CD4-positive, alpha-beta T cell treated with Interleukin-4 for 4 hours (primary cell): ENCODE data around the gene AKT2.

Experiments used
- DNase-seq: peaks from one replicate; pipeline ENCODE4 v3.0.0-alpha.2; 2020

The AKT2 gene

DNA sequence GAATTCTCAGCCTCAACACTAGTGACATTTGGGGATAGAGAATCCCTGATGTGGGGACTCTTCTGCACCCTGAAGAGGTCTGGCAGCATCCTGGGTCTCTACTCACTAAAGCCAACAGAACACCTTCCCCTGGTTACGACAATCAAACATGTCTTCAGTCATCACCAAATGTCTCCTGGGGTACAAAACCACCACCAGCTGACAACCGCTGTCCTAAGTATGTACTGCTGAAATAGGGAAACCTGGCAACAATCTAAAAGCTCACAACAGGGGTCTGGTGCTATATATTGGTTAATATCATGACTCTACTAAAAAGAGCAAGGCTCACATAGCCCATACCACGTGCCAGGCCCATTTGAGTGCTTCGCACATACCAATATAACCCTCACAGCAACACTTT, 13.4 kb downstream of the AKT2 start:
- no peak for DNase-seq

DNA sequence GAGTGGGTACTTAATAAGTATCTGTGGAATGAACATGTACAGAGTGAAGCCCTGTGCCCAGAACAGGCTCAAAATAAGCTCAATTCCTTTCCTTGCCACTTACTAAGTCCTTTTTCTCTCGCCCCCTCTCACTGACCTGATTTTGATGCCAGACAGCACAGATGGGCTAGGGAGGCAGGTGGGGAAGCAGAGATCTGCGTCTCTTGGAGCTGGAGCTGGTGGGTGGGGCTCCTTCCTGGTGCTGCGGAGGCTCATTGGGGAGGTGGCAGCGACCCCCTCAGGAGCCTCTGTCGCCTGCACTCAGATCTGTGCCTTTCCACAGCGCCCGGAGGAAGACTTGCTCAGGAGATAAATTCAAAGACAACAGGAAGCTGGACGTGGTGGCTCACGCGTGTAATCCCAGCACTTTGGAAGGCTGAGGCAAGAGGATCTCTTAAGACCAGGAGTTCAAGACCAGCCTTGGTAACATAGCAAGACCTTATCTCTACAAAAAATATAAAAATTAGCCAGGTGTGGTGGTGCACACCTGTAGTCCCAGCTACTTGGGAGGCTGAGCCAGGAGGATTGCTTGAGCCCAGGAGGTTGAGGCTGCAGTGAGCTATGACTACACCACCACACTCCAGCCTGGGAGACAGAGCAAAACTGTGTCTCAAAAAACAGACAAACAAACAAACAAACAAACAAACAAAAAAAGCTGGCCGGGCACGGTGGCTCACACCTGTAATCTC, 14.6 kb downstream of the AKT2 start:
- no peak for DNase-seq

DNA sequence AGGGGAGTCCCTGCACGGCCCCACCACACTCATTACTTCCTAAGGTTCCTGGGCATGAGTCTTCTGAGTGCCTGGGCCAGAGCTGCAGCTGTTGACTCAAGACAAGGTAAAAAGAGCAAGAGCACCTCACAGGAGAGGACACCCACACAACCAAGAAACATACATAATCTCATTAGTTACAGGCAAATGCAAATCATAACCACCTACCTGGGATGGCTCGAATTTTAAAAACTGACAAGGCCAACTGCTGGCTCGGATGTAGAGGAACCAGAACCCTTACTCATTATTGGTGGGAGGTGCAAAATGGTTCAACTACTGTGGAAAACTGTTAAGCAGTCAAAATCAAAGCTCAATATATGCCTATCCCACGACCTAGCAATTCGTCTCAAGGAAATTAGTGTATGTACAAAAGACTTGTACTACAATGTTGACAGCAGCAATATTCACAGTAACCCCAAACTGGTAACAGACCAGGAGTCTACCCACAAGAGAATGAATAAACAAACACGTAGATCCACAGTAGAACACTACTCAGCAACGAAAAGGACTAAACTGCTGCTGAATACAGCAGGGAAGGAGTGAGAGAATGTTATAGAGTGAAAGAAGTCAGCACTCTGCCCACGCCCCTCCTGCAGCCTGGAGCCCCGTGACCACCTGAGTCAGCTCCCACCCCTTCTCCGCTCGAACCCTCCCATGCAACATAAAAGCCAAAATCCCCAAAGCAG, 15.8 kb downstream of the AKT2 start:
- DNase-seq: no peak

DNA sequence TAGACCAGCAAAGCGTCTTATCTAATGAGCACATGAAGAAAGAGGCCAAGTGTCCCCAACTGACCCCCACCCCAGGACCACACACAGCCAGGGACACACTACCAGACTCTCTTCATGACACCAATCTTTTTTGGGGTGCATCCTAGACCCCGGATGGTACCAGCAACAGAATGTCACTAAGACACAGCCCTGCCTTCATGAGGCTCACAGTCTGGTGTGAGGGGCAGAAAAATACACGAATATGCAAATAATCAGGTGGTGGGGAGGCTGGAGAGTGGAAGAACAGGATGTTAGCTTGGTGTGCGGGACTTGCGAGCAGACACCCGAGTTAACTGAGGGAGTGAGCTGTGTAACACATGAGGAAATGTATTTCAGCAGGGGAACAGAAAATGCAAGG, 17.5 kb downstream of the AKT2 start:
- no peak for DNase-seq

DNA sequence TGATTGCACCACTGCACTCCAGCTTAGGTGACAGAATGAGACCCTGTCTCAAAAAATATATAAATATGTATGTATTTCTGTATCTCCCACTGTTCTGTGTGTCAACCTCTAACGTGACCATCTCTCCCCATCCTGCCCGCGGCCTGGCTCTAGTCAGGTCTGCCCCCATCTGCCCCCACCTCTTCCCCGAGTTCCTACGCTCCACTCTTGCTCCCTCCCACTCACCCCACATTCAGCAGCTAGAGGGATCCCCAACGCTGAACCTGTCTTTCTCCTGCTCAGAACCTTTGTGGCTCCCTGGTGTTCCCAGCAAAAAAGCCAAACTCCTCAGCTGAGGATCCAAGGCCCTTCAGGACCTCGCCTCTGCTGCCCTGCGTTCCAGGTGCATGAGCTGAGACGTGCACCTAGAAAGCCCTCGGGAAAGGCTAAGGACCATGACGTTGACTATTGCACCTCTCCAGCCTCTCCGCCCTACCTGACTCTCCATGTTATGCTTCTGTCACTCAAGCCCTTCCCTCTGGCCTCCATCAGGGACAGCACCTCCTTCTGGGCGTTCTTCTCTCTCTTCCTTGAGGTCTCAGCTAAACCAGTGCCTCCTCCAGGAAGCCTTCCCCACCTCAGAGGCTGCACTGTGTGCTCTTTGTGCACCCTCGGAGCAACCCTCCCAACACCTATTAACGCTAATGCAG, 18.1 kb downstream of the AKT2 start:
- no peak for DNase-seq

DNA sequence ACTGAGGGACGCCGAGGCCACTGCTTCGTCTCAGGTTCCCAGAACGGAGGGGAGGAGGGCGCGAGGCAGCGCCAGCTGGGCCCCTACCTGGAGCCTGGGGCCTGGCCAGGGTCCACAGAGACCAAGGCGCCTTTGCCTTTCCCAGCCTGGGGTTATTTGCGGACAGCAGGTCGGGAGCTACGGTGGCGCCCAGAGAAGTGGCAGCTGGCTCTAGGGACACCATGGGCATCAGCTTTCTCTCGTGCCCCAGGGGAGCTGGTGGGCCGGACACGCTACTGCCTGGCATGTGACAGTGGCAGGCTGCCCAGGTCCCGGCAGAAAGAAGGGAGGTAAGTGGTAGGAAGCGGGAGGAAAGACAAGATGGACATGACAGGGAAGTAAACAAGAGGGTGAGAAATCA, 19.0 kb downstream of the AKT2 start:
- no peak for DNase-seq

DNA sequence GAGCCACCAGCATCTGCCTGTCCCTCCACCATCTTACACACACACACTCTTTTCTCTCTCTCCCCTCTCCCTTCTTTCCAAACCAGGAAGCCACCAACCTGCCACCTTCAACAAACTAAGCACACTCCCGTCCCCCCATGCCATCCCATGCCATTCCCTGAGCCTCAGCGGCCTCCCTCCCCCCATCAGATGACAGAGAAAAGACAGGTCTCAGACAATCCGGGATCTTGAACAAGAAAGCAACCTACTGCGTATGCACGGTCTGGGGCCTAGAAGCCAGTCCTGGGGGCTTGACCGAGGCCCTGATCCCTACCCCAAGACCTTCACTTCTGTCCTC, 19.4 kb downstream of the AKT2 start:
- DNase-seq: no peak

DNA sequence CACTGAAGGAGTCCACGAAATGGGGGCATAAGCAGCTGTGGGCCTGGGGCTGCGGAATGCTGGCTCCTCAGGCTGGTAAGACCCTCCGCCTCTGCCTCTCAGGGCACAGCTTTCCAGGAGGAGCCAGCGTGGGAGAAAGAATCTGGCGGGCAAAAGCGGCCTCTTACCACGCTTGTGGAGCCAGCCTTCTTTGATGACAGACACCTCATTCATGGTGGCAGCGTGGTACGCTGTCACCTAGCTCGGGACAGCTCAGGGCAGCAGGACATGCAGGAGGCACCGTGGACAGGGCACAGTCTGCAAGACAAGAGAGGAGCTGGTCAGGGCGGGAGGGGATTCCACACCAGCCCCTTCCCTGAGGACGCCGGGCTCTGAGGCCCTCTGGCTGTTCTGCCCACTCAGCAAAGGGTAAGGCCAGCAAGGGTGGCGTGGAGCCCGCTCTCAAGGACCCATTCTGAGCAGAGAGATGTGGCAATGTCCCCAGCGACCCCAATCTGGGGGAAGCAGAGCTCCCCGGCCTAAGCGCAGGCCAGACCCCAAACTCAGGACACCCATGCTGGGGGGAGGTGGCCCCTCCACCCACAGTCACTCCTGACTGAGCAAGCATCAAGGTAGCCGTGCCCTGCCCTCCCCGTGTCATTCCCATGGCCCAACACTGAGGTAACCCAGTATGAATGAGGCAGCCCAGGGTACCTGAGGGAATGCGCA, 19.9 kb downstream of the AKT2 start:
- no peak for DNase-seq

DNA sequence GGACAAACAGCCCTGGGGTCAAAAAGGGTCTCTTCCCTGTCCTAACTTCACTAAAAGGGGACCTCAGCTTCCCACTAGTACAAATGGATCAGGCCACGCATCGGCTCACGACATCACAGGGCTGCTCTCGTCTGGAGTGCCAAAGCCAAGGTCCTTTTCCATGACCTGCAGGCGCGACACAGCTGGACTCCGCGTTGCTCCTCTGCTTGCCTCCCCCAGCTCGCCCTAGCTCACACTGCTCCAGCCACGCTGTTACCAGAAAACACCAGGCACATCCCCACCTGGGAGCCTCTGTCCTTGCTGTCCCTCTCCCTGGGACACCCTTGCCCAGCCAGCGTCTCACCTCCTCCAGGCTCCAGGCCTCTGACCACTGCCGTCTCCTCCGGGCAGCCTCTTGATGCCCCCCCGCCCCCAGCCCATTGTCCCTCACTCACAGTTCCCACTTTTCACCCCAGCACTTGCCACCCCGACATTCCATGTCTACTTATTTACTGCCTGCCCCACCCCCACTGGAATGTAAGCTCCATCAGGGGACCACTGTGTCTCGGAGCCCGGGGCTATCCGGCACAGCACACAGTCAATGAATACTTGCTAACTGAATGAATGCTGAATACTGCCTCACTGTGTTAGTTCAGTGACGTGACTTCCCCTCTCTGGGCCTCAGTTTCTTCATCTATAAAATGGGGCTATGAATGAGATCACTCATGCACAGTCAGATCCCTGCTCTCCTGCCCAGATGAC, 20.7 kb downstream of the AKT2 start:
- no peak for DNase-seq

DNA sequence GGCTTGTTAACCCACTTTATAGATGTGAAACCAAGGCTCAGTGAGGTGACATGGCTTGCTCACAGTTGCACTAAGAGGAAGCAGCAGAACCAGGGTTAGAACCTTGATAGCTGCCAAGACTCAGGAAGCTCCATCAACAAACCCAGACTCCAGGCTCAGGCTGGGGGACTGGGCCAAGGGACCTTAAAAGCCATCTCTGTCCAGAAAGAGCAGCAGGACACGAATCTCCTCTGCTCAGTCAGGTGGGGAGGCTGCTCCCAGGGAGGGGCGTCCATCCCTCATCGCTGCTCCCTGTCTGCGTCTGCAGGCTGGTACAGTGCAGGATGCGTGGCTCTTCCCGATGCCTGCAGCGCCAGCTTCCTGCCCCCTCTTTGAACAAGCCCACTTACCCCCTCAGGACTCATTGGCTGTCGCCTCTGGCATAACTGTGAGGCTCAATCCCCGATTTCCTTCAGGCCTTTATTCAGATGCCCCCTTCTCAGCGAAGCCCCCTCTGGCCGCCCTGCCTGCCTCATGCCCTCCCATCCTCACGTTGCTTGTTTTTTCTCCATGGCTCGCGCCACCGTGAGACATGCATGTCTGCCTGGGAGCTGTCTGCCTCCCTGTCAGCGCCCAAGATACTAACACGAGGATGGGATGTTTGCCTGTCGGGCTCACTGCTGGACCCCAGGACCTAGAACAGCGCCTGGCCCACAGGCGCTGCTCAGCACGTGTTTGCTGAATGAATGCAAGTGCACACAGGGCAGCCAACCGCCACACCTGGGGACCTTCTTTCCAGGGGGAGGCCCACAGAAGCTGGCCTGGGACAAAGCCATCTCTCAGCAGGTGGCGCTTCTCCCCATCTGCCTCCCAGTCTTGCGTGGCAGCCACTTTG, 21.5 kb downstream of the AKT2 start:
- no peak for DNase-seq

DNA sequence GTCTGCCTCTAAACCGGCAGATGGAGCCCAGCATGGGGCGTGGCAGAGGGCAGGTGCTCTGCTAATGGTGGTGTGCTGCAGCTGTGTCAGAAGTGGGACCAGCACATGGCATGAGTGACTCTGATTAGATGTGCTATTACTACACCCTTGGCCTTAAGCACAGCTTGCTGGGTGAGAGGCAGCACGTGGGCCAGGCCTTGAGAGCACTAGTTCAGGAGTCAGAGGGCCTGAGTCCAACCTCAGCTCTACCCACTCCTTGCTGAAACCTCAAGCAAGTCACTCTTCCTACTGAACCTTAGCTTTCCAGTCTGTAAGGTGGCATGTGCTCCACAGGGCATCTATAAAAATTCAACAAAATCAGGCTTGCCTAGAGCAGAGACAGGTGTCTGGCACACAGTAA, 22.7 kb downstream of the AKT2 start:
- DNase-seq: no peak

DNA sequence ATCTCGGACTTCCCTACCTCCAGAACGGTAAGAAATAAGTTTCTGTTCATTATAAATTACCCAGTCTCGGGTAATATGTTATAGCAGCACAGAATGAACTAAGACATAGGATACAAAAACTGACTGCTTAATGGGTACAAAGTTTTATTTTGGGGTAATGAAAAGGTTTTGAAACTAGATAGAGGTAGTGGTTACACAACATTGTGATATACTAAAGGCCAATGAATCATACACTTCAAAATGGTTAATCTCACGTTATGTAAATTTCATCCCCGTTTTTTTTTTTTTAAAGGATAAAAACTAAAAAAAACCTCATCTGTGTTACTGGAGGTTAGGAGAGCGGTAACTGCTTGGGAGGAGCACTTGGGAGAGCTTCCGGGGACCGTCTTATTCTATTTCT, 23.5 kb downstream of the AKT2 start:
- DNase-seq: no peak

DNA sequence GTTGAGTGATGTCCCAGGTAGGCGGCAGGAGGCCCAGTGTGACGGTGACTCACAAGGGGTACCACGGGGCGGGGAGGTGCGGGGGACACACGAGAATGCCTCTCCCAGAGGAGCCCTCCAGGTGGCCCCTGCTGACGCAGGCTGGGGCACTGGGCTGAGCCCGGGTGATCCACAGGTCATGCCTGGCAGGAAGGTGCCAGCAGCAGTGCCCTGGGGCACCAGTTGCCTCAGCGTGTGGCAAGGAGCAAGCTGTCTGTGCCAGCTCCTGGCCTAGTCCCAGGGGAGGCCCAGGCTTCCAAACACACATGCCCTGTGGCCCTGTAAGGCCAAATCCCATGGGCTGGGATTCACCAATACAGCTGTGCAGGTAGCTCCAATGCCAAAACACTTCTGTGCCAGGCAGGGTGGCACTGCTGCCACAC, 28.0 kb downstream of the AKT2 start:
- DNase-seq: no peak

DNA sequence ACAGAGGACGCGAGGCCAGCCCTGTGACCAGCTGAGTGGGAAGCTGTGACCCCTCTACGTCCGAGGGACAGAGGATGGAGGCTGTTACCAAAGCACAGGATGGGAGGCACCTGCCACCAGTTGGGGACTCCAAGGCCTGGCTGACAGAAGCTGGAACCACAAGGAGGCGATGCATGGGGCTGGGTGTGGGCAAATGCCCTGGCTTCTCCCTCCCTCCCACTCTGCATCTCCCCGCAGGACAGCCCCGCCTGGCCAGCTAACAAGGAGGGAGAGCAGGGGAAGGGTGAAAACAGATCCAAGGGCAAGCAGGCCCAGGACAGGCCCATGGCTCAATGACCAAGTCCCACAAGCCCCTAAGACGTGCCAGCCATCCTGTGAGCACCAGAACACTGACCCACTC, 28.6 kb downstream of the AKT2 start:
- no peak for DNase-seq

DNA sequence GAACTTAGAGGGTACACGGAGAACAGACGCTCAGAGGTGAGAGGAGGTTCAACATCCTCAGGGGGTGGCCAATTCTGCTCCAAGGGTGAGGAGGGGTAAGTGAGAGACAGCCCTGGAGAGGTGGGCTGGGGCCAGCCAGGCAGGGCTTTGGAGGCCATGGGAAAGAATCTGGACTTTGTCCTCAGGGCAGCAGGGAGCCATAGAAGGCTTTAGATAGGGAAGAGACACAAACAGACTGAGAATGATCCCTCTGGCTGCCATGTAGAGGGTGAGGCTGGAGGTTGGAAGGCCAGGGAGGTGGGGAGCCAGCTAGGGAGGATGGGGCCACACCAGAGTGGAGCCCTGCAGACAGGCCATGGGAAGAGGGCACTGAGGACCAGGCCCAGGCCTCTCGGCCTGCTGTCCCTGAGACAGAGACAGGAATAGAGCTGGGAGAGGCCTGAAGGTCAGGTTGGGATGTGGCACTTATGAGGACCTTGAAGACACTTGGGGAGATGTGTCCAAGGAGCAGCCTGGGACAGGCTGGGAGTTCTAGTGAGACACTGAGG, 29.5 kb downstream of the AKT2 start:
- no peak for DNase-seq

DNA sequence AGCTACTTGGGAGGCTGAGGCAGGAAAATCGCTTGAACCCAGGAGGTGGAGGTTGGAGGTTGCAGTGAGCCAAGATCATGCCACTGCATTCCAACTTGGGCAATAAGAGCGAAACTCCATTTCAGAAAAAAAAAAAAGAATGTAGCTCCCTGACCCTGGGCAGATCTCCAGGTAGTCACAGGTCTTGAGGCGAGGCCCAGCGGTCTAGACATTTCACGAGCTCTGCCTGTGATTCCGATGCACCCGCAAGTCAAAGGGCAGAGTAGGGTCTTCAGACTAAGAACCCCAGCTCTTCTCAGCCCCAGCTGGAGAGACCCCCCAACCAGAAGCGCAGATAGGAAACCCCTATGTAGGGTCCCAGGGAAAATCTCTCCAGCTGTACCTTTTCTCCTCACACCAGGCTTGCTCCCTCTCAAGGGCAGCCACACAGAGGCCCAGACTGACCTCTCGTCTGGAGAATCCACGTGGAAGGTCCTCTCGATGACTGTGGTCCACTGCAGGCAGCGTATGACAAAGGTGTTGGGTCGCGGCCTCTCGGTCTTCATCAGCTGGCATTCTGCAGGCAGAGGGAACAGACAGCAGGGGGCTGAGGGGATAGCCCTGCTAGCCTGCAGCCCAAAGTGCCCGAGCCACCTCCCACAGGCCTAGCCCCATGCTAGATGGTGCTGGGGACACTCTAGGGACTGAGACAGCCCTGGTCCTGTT, 30.3 kb downstream of the AKT2 start:
- no peak for DNase-seq

DNA sequence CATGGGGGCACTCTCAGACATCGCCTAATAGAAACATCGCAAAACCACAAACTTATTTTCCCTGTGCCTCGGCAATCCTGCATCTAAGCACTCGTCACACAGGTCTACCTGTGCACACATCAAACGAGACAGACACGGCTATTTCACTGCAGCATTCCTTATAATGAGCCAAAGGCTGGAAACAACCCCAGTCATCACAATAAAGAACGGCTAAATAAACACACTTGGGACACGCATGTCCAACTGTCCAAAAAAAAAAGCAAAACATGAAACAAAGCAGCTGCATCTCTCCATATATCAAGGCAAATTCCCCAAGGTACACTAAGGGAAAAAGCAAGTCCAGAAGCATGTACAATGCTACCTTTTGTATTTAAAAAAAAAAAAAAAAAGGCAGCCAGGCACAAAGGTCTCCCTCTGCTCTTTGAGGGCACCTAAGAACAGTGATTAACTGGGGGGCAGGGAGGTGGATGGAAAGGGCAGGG, 31.5 kb downstream of the AKT2 start:
- no peak for DNase-seq

DNA sequence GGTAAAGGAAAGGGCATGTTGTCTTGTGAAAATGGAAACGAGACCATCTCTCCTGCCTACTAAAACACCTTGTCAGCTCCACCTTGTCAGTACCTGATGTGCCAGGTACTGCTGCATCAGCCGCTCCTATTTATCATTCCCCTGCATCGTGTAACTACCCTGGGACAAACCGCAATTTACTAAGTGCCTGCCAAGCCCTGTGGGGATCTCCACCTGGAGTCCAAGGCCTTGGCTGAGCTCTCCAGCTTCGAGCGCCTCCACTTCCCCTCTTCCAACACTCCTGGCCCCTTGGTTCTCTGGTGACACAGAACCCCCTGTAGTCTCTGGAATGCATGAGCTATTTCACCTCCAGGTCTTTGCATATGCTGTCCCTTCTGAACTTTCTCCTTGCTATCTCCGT, 32.8 kb downstream of the AKT2 start:
- DNase-seq: no peak

DNA sequence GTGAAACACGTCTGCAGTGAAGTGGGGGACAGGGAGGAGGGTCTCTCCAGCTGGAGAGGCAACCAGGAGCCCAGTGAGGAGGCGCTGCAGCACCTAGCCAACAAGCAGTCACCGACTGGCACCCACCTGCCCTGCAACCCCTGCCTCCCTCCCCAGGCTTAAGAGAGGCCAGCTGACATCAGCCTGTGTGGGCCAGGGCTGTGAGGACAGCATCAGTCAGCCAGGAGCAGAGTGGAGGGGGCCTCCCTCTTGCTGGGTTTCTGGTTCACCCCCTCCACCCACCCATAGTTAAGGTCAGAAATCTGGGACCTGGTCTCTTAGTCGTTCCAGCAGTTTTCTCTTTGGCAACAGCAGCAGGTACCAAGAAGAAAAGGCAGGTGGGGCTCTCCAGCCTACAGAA, 33.2 kb downstream of the AKT2 start:
- no peak for DNase-seq

DNA sequence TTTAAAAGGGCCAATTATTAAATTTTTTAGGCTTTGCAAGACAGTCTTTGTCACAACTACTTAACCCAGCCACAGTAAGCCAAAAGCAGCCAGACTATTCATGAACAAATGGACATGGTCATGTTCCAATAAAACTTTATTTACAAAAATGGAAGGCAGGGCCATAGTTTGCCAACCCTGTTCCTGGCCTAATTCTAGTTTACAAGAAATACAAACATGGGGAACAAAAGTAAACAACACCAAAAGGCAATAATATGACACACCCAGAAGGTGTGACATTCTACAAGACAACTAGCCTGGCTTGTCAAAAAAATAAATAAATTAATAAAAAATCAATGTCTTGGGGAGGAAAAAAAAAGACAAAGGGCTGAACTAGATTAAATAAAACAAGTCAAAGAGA, 33.9 kb downstream of the AKT2 start:
- DNase-seq: no peak

DNA sequence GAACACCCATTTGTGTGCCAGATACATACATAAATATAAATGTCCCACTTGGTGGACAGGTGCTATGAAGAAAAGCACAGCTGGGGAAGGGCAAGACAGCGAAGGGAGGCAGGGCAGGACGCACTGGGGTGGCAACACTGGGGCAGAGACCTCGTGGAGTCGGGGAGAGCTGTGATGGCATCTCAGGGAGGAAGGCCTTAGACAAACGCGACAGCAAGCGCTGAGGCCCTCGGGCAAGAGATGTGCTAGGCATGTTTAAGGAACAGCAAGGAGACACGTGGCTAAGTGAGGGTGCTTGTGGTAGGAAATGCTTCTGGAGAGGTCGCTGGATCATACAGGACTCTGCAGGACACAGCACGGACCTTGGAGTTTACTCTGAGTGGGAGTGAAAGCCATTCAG, 35.4 kb downstream of the AKT2 start:
- DNase-seq: no peak
